K562 (cell line): ENCODE data around the gene NIPSNAP3A. TPM values are rescaled to one million over a fixed set of nuclear protein-coding genes. Genes with fewer than 3 reads are reported as not detected.
A peak's percentile ranks its signal among the peaks of the same experiment; 100 is the strongest.

Experiments used
- E2F1 ChIP-seq: sonication (generic); formaldehyde crosslinking; IDR thresholded peaks from 2 replicates; pipeline ENCODE4 v1.8.1; 2023; ENCODE audit warnings: mild to moderate bottlenecking, missing genetic modification reagents, moderate library complexity
- EP400 ChIP-seq: fragments of 450-650 bp; IDR thresholded peaks from 2 replicates; pipeline ENCODE4 v1.6.1; 2017; ENCODE audit warnings: antibody characterized with exemption, mild to moderate bottlenecking, moderate library complexity
- FOXK2 ChIP-seq, 2 experiments: fragments of 450-650 bp; IDR thresholded peaks in 1 of 2; conservative IDR thresholded peaks in 1 of 2; 2 replicates each; pipeline ENCODE4 v1.6.1; 2016; ENCODE audit warnings: low read depth in 2 of 2, mild to moderate bottlenecking in 1 of 2
- GABPA ChIP-seq: fragments of 200-800 bp; sonication (Bioruptor generic); conservative IDR thresholded peaks from 2 replicates; pipeline ENCODE4 v1.6.1; 2016; ENCODE audit warnings: low read depth, missing genetic modification characterization, missing compliant biosample characterization
- HOXB6 ChIP-seq: fragments of 250-450 bp; sonication (Bioruptor Pico); IDR thresholded peaks from 2 replicates; pipeline ENCODE4 v1.5.1; 2022; ENCODE audit warnings: mild to moderate bottlenecking, borderline replicate concordance
- MAZ ChIP-seq, 2 experiments: fragments of 450-650 bp in 1 of 2; sonication (generic) in 1 of 2; formaldehyde crosslinking; IDR thresholded peaks in 1 of 2; conservative IDR thresholded peaks in 1 of 2; 2 replicates each; pipeline versions ENCODE4 v1.4.0 to v1.5.0; 2020; ENCODE audit warnings: mild to moderate bottlenecking in 1 of 2, missing genetic modification reagents in 1 of 2
- MCM5 ChIP-seq: fragments of 450-650 bp; IDR thresholded peaks from 2 replicates; pipeline ENCODE4 v1.6.1; 2016; ENCODE audit warnings: low read depth
- MNT ChIP-seq, 2 experiments: fragments of 450-650 bp; conservative IDR thresholded peaks; 2 replicates each; pipeline ENCODE4 v1.6.1; 2017; ENCODE audit warnings: mild to moderate bottlenecking in 2 of 2, moderate library complexity in 2 of 2
- MTA3 ChIP-seq: fragments of 450-650 bp; formaldehyde crosslinking; IDR thresholded peaks from 2 replicates; pipeline ENCODE4 v1.6.1; 2017; ENCODE audit warnings: mild to moderate bottlenecking, borderline replicate concordance
- NR2F6 ChIP-seq: fragments of 450-650 bp; formaldehyde crosslinking; IDR thresholded peaks from 2 replicates; pipeline ENCODE4 v1.4.0; 2020; ENCODE audit warnings: mild to moderate bottlenecking
- PML ChIP-seq: IDR thresholded peaks from 2 replicates; pipeline ENCODE4 v1.6.1; 2012; ENCODE audit warnings: low read length, inconsistent platforms
- POLR2G ChIP-seq: fragments of 200-400 bp; formaldehyde crosslinking; IDR thresholded peaks from 2 replicates; pipeline ENCODE4 v1.6.1; 2017; ENCODE audit warnings: low read depth, mild to moderate bottlenecking, antibody characterized with exemption, low read length, moderate library complexity
- SIN3A ChIP-seq, 2 experiments: fragments of 150-350 bp in 1 of 2; IDR thresholded peaks; 2 replicates each; pipeline ENCODE4 v1.6.1; 2011 to 2016; ENCODE audit warnings: borderline replicate concordance in 2 of 2, low read depth in 2 of 2, low read length in 2 of 2, mild to moderate bottlenecking in 2 of 2, moderate library complexity in 2 of 2; ENCODE audit not compliant: control insufficient read depth in 1 of 2
- SP1 ChIP-seq: sonication (generic); formaldehyde crosslinking; IDR thresholded peaks from 2 replicates; pipeline ENCODE4 v1.8.1; 2022; ENCODE audit warnings: mild to moderate bottlenecking, missing genetic modification reagents
- TAF1 ChIP-seq: IDR thresholded peaks from 2 replicates; pipeline ENCODE4 v1.6.1; 2011; ENCODE audit warnings: mild to moderate bottlenecking, low read length, moderate library complexity; ENCODE audit not compliant: insufficient read depth, control insufficient read depth, severe bottlenecking; ENCODE audit errors: extremely low read depth
- ZNF431 ChIP-seq: sonication (generic); formaldehyde crosslinking; IDR thresholded peaks from 2 replicates; pipeline ENCODE4 v1.8.0; 2022; ENCODE audit warnings: mild to moderate bottlenecking, missing genetic modification reagents
- ZNF639 ChIP-seq, 2 experiments: fragments of 200-800 bp in 1 of 2; sonication (Bioruptor generic) in 1 of 2; sonication (generic) in 1 of 2; formaldehyde crosslinking in 1 of 2; IDR thresholded peaks in 1 of 2; conservative IDR thresholded peaks in 1 of 2; 2 replicates each; pipeline versions ENCODE4 v1.5.0 to v1.6.1; 2016 to 2020; ENCODE audit warnings: missing compliant biosample characterization in 1 of 2, missing genetic modification characterization in 1 of 2, missing genetic modification reagents in 1 of 2
- ZNF644 ChIP-seq: fragments of 200-800 bp; sonication (Bioruptor generic); IDR thresholded peaks from 2 replicates; pipeline ENCODE4 v1.6.1; 2016; ENCODE audit warnings: low read depth, missing genetic modification characterization, missing compliant biosample characterization
- polyA plus RNA-seq, 8 experiments: library from polyadenylated mRNA; depleted of rRNA in 4 of 8; stranded (reverse) in 5 of 8; unstranded in 3 of 8; fragments of >200 nt; fragmentation: Nextera tagmentation in 2 of 8; fragmentation: Illumina TruSeq in 1 of 8; extraction: Ambion mirVana in 2 of 8; extraction: Trizol in 1 of 8; gene quantifications; 2 replicates each; pipeline versions ENCODE4 v1.2.1 to v1.2.3, GENCODE V29; 2011 to 2014; ENCODE audit warnings: inconsistent platforms in 1 of 8, missing spikeins in 1 of 8
- total RNA-seq, 7 experiments: library from RNA; depleted of rRNA in 6 of 7; stranded (reverse); fragments of >200 nt in 6 of 7; fragmentation: Illumina TruSeq in 2 of 7; extraction: Trizol in 2 of 7; gene quantifications; 2 replicates each; pipeline versions ENCODE4 v1.2.1 to v1.2.3, GENCODE V29; 2011 to 2021; ENCODE audit warnings: low replicate concordance in 1 of 7
- TF ChIP-seq, protein P1 (sequence below): sonication (generic); formaldehyde crosslinking; IDR thresholded peaks from 2 replicates; pipeline ENCODE4 v1.8.1; 2023; ENCODE audit warnings: mild to moderate bottlenecking, missing genetic modification reagents

The NIPSNAP3A gene
- total and polyA plus RNA-seq, 9 of the 15 experiments (the other 6 are each of a cell fraction or from before 2014, with no cell fraction given) = 25.3 to 132 (median 40.5) TPM

- TF ChIP-seq GABPA (tag) (peak; percentile 53; the same call in 1 of the 2 replicates), SIN3A (IDR thresholded peaks at IDR 0.05; ENCODE audit: borderline replicate concordance in 2 of 2, control insufficient read depth in 1 of 2, low read depth in 2 of 2, low read length in 2 of 2) (peak; percentile 46 to 93; a peak in 2 of 4 replicates), TAF1 (peak; percentile 58), HOXB6 (CRISPR knock-in tag) (no peak), E2F1 (0 out of 2 replicates have a peak, but pooled peaks have one; percentile 21), MNT (conservative IDR thresholded peaks at IDR 0.05) (peak; percentile 88 to 94), POLR2G (peak; percentile 86), FOXK2 (conservative IDR thresholded peaks at IDR 0.05 in 1 of 2, IDR thresholded peaks at IDR 0.05 in 1 of 2; ENCODE audit: low read depth in 2 of 2) (peak; percentile 88 to 91), ZNF639 (CRISPR knock-in tag; conservative IDR thresholded peaks at IDR 0.05 in 1 of 2, IDR thresholded peaks at IDR 0.05 in 1 of 2) (peak in 1 of 2 experiments; percentile 73; a peak in 2 of 4 replicates), ZNF644 (tag) (no peak), MCM5 (no peak), MAZ (CRISPR knock-in tag; conservative IDR thresholded peaks at IDR 0.05 in 1 of 2, IDR thresholded peaks at IDR 0.05 in 1 of 2) (peak; percentile 82 to 91), PML (peak; percentile 55; the same call in 1 of the 2 replicates), MTA3 (0 out of 2 replicates have a peak, but pooled peaks have one; percentile 20), ZNF431 (CRISPR knock-in tag) (0 out of 2 replicates have a peak, but pooled peaks have one; percentile 31), SP1 (CRISPR knock-in tag) (peak; percentile 79), EP400 (peak; percentile 88), NR2F6 (no peak)
- TF ChIP-seq, protein P1, sequence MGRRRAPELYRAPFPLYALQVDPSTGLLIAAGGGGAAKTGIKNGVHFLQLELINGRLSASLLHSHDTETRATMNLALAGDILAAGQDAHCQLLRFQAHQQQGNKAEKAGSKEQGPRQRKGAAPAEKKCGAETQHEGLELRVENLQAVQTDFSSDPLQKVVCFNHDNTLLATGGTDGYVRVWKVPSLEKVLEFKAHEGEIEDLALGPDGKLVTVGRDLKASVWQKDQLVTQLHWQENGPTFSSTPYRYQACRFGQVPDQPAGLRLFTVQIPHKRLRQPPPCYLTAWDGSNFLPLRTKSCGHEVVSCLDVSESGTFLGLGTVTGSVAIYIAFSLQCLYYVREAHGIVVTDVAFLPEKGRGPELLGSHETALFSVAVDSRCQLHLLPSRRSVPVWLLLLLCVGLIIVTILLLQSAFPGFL (CRISPR knock-in tag) = 0 out of 2 replicates have a peak, but pooled peaks have one; percentile 39
Measured at GRCh38 chr9:104747565-104748358, at the start of gene NIPSNAP3A (continued).
